ENCODE results near the gene DLK2. TPM values are rescaled to one million over a fixed set of nuclear protein-coding genes. Genes with fewer than 3 reads are reported as not detected.

The DLK2 gene
- total and polyA plus RNA-seq, 2 experiments from 2014 or later = 0.21 to 0.47 TPM

- H3K36me3 ChIP-seq (ENCODE audit: insufficient read depth) = peaks cover 2% of the 10 kb centered on the region; the same call in 1 of the 2 replicates
These were observed 47.3 kb upstream of the DLK2 start for GRCh38 chr6:43502666-43503065.

More at GRCh38 chr6:43502666-43503065, 47.3 kb upstream of the DLK2 start:
- no peak overlapping the region for H3K4me3 Mint-ChIP-seq
- Histone ChIP-seq H3K27ac (ENCODE audit: low read depth) (no peak overlapping the region), H3K9me2 (ENCODE audit: insufficient read depth) (no peaks in the 10 kb centered on the region), H2AFZ (no peak overlapping the region), H3K79me2 (replicated peaks; ENCODE audit: insufficient read depth) (no peaks in the 10 kb centered on the region), H3K4me1 (ENCODE audit: insufficient read depth) (no peaks in the 10 kb centered on the region), H3K27me3 (ENCODE audit: insufficient read depth) (peaks cover 6% of the 10 kb centered on the region; the same call in 1 of the 2 replicates), H3F3A (replicated peaks; ENCODE audit: low read depth) (peaks cover 7% of the 10 kb centered on the region), H4K20me1 (replicated peaks; ENCODE audit: insufficient read depth) (peaks cover 6% of the 10 kb centered on the region), H3K4me3 (no peak overlapping the region), H3K4me2 (no peak overlapping the region)
- peaks cover 2% of the 10 kb centered on the region; the same call in 1 of the 3 replicates for H3K4me1 Mint-ChIP-seq
- peaks cover 18% of the 10 kb centered on the region for H3K27me3 Mint-ChIP-seq (ENCODE audit: insufficient read depth, low read depth, poor library complexity)
- no peaks in the 10 kb centered on the region for H3K9me3 Mint-ChIP-seq
- ATAC-seq (no peak), DNase-seq (ENCODE audit: low spot score) (no peak)
- no peak overlapping the region for H3K27ac Mint-ChIP-seq
- peaks cover 61% of the 10 kb centered on the region for H3K36me3 Mint-ChIP-seq (ENCODE audit: low read depth)
- no peak for TF ChIP-seq JUNB (IDR thresholded peaks at IDR 0.05; ENCODE audit: unreplicated experiment)
- no peak for TF ChIP-seq ZNF331 (CRISPR knock-in tag; IDR thresholded peaks at IDR 0.05; ENCODE audit: low read depth)
- TF ChIP-seq EZH2phosphoT487 (IDR thresholded peaks at IDR 0.05; ENCODE audit: unreplicated experiment) = no peak
- TF ChIP-seq EZH2 (IDR thresholded peaks at IDR 0.05; ENCODE audit: low read depth, unreplicated experiment) = no peak
- TF ChIP-seq POLR2AphosphoS5 (IDR thresholded peaks at IDR 0.05; ENCODE audit: low read depth) = no peak
- TF ChIP-seq, protein P1, sequence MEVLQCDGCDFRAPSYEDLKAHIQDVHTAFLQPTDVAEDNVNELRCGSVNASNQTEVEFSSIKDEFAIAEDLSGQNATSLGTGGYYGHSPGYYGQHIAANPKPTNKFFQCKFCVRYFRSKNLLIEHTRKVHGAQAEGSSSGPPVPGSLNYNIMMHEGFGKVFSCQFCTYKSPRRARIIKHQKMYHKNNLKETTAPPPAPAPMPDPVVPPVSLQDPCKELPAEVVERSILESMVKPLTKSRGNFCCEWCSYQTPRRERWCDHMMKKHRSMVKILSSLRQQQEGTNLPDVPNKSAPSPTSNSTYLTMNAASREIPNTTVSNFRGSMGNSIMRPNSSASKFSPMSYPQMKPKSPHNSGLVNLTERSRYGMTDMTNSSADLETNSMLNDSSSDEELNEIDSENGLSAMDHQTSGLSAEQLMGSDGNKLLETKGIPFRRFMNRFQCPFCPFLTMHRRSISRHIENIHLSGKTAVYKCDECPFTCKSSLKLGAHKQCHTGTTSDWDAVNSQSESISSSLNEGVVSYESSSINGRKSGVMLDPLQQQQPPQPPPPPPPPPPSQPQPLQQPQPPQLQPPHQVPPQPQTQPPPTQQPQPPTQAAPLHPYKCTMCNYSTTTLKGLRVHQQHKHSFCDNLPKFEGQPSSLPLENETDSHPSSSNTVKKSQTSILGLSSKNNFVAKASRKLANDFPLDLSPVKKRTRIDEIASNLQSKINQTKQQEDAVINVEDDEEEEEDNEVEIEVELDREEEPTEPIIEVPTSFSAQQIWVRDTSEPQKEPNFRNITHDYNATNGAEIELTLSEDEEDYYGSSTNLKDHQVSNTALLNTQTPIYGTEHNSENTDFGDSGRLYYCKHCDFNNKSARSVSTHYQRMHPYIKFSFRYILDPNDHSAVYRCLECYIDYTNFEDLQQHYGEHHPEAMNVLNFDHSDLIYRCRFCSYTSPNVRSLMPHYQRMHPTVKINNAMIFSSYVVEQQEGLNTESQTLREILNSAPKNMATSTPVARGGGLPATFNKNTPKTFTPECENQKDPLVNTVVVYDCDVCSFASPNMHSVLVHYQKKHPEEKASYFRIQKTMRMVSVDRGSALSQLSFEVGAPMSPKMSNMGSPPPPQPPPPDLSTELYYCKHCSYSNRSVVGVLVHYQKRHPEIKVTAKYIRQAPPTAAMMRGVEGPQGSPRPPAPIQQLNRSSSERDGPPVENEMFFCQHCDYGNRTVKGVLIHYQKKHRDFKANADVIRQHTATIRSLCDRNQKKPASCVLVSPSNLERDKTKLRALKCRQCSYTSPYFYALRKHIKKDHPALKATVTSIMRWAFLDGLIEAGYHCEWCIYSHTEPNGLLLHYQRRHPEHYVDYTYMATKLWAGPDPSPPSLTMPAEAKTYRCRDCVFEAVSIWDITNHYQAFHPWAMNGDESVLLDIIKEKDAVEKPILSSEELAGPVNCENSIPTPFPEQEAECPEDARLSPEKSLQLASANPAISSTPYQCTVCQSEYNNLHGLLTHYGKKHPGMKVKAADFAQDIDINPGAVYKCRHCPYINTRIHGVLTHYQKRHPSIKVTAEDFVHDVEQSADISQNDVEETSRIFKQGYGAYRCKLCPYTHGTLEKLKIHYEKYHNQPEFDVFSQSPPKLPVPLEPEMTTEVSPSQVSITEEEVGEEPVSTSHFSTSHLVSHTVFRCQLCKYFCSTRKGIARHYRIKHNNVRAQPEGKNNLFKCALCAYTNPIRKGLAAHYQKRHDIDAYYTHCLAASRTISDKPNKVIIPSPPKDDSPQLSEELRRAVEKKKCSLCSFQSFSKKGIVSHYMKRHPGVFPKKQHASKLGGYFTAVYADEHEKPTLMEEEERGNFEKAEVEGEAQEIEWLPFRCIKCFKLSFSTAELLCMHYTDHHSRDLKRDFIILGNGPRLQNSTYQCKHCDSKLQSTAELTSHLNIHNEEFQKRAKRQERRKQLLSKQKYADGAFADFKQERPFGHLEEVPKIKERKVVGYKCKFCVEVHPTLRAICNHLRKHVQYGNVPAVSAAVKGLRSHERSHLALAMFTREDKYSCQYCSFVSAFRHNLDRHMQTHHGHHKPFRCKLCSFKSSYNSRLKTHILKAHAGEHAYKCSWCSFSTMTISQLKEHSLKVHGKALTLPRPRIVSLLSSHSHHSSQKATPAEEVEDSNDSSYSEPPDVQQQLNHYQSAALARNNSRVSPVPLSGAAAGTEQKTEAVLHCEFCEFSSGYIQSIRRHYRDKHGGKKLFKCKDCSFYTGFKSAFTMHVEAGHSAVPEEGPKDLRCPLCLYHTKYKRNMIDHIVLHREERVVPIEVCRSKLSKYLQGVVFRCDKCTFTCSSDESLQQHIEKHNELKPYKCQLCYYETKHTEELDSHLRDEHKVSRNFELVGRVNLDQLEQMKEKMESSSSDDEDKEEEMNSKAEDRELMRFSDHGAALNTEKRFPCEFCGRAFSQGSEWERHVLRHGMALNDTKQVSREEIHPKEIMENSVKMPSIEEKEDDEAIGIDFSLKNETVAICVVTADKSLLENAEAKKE (CRISPR knock-in tag; IDR thresholded peaks at IDR 0.05) = no peak
- TF ChIP-seq, protein P2, sequence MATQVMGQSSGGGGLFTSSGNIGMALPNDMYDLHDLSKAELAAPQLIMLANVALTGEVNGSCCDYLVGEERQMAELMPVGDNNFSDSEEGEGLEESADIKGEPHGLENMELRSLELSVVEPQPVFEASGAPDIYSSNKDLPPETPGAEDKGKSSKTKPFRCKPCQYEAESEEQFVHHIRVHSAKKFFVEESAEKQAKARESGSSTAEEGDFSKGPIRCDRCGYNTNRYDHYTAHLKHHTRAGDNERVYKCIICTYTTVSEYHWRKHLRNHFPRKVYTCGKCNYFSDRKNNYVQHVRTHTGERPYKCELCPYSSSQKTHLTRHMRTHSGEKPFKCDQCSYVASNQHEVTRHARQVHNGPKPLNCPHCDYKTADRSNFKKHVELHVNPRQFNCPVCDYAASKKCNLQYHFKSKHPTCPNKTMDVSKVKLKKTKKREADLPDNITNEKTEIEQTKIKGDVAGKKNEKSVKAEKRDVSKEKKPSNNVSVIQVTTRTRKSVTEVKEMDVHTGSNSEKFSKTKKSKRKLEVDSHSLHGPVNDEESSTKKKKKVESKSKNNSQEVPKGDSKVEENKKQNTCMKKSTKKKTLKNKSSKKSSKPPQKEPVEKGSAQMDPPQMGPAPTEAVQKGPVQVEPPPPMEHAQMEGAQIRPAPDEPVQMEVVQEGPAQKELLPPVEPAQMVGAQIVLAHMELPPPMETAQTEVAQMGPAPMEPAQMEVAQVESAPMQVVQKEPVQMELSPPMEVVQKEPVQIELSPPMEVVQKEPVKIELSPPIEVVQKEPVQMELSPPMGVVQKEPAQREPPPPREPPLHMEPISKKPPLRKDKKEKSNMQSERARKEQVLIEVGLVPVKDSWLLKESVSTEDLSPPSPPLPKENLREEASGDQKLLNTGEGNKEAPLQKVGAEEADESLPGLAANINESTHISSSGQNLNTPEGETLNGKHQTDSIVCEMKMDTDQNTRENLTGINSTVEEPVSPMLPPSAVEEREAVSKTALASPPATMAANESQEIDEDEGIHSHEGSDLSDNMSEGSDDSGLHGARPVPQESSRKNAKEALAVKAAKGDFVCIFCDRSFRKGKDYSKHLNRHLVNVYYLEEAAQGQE (IDR thresholded peaks at IDR 0.05; ENCODE audit: unreplicated experiment) = no peak
- TF ChIP-seq ETS1 (IDR thresholded peaks at IDR 0.05) = no peak
- TF ChIP-seq CREB1 (CRISPR knock-in tag; IDR thresholded peaks at IDR 0.05; ENCODE audit: low read depth) = no peak
- TF ChIP-seq, protein P3, sequence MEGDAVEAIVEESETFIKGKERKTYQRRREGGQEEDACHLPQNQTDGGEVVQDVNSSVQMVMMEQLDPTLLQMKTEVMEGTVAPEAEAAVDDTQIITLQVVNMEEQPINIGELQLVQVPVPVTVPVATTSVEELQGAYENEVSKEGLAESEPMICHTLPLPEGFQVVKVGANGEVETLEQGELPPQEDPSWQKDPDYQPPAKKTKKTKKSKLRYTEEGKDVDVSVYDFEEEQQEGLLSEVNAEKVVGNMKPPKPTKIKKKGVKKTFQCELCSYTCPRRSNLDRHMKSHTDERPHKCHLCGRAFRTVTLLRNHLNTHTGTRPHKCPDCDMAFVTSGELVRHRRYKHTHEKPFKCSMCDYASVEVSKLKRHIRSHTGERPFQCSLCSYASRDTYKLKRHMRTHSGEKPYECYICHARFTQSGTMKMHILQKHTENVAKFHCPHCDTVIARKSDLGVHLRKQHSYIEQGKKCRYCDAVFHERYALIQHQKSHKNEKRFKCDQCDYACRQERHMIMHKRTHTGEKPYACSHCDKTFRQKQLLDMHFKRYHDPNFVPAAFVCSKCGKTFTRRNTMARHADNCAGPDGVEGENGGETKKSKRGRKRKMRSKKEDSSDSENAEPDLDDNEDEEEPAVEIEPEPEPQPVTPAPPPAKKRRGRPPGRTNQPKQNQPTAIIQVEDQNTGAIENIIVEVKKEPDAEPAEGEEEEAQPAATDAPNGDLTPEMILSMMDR (conservative IDR thresholded peaks at IDR 0.05; ENCODE audit: low read depth in 2 of 2) = no peak
- no peak for TF ChIP-seq ZNF114 (CRISPR knock-in tag; IDR thresholded peaks at IDR 0.05)
- no peak for TF ChIP-seq NANOG (IDR thresholded peaks at IDR 0.05; ENCODE audit: borderline replicate concordance)
- TF ChIP-seq STAT1 (IDR thresholded peaks at IDR 0.05; ENCODE audit: unreplicated experiment) = no peak

All from GM23338 (cell line).